A549 treated with Mapracorat at 1 μM for 4 hours (cell line): ENCODE measurements around the gene B4GAT1. TPM values are rescaled to one million over a fixed set of nuclear protein-coding genes. Genes with fewer than 3 reads are reported as not detected.

ENCODE experiments used
- total RNA-seq: library from RNA; stranded (reverse); fragments of 200-300 nt; extraction: Qiagen RNA extraction; gene quantifications from 5 replicates; pipeline ENCODE4 v1.2.3, GENCODE V29; 2022

The B4GAT1 gene
- 12.7 to 20.1 TPM (median 17.5 TPM) in 5 replicates for total RNA-seq

DNA sequence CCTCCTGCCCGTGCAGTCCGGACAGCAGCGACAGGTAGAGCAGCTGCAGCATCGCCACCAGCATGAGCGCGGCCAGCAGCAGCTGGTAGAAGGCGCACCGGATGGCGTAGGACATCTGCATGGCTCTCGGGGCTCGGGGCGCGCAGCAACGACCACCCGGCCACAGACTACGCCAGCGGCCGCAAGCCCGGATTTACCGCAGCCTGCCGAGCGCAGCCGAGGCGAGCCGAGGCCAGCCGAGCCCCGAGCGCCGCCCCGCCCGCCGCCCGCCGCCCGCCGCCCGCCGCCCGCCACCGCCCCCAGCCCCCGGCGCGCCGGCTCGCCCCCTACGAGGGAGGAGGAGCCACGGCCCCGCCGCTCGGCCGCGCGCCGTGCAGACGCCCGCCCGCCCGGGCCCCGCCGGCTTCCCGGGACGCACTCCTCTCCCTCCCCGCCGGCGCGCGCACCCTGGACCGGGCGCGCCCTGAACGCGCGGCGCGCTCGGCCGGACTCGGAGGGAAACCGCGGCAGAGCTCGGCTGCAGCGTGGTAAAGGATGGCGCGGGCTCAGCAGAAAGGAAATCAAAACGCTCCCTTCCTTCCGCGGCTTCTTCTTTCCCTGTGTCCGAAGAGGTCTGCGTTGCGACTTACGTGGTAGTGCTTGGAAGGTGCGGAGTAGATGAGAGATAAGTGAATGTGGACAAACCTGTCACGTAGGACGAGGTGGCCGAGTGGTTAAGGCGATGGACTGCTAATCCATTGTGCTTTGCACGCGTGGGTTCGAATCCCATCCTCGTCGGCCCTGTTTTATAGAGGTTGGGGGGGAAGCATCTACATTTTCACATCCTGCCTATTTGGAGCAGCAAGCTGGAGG is at the start of gene B4GAT1:
Gene B4GAT1, minus strand, starts transcription at position 205 of the 852 bp plus-strand sequence. Its CDS starts 84 bp downstream, at position 121.

DNA sequence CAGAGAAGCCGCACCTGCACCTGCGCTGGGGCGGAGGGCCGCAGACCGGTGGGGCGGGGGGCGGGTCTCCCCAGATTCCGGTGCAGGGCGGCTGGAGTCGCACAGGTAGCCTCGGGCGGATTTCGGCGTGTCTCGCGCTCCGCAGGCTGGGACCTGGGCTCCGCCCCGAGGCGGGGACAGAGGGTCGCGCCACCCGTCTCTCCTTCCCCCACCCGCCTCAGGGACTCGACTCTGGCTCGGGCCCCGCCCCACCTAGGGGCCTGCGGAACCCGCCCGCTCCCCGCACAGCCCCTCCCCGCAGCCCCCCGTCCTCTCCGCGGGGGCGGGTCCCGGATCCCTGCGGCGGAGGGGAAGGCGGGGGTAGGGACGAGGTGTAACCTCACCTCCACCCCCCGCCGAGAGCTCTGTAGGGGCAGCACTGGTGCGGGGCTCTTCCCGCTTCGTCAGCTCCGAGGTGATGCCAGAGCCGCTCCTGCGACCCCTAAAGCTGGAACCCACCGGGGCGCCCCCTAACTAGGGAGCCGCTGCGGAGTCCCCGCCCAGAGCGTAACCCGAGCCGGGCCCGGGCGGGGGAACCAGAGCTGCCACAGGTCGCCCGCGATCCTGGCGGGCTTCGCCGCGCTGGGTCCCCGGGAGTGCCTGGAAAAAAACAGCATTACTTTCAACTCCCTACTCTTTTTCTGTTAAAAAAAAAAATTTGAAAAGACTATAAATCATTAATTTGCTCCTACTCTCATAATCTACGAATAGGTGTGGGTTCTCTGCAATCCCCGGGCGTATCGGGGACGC is 24.4 kb upstream of the B4GAT1 start, which contains the start of gene SLC29A2:
Gene SLC29A2, minus strand, starts transcription at position 134 of the 789 bp plus-strand sequence. CDS start 169 bp downstream, outside the sequence.

DNA sequence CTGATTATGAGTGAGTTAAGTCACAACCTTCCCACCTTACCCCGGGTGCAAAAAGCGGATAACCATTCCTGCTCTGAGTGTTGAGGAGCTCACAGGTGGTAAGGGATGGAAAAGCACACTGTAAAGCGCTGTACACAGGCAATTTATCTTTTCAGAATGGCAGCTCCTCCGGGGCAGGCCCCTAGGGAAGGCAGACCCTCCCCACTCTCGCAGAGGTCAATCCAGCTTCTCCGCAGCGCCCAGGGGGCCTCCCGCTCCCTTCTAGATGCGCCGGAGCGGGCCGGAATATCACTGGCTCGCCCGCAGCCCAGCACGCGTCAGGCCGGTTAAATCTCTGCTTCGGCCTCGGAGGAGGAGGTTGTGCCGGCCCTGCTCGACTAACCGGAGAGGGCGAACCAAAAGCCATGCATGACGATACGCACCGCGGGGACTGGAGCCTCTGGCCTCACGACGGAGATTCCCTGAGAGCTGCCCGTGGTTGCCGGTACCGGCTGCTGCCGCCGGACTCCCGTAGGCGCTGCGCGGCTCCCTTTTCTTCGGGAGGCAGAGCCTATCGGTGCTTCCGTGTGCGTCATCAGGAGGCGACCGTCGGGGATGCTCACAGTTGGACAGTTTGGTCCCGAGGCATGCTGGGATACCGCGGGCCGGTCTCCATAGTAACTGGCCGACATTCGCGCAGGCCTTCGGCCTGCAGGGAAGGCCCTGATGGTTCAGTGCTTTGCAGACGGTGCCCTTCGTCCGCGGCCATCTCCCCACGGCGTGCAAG is 2.7 kb downstream of the B4GAT1 start, which contains the start of gene BRMS1:
Gene BRMS1, minus strand, starts transcription at position 555 of the 766 bp plus-strand sequence. CDS start 2,870 bp downstream, outside the sequence.

DNA sequence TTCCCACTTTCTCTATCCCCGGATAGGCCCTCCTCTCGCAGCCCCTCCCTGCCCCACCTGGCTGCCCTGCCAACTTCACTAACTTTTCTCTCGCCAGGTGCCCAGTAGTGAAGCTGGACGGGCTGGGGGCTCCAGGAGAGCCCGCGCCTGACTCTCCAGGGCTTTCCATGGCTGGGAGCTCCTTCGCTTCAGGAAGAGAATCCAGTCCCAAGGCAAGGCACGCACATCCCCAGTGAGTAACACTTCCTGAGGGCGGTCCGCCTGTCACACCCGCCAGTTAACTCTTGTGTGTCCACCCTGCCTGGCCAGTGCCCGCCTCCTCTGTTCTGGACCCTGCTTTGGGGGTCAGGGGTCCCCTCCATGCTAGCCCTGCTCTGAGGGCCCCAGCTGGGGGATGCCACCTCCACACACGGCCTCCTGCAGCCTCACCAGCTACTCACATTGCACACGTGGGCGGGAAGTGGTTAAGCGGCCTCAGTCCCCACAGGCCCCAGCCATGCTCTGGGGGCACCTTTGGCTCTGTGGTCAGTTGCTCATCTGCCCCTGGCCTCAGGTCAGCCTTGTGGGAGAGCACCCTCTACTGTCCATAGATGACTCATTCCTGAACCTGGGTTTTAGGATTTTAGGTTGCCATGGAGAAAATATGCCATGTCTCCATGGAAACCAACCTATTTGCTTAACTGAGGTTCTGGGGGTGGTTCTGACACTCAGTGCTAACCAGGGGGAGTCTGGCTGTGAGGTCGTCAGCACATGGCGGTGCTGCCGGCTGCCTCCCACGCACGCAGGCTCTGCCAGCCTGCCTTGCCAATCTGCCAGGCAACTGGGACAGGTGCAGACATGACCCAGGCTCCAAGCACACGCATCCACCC is 11.0 kb downstream of the B4GAT1 start, which contains the start of gene RIN1:
Gene RIN1, minus strand, starts transcription at position 201 of the 869 bp plus-strand sequence. Its CDS starts 32 bp downstream, at position 169.

DNA sequence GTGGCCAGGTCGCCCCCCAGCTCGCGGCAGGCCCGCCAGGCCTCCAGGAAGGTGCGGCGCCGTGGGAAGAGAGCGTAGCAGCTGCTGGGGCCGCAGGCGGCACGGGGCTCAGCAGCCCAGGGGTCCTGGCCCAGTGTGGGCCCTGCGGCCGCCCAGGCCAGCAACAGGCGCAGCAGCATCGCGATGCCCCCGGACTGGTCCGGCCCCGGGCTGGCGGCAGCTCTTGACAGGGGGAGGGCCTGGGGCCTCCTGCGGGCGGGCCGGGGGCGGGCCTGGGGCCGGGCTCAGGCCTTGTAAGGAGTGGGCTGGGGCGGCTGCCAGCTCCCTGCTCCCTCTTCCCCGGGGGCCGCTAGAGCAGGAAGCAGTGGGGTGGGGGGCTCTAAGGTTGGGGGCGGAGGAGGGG is 30.6 kb downstream of the B4GAT1 start, which contains the start of gene CD248:
Gene CD248, minus strand, starts transcription at position 196 of the 403 bp plus-strand sequence. Its CDS starts 17 bp downstream, at position 179.

Other genes with a start within 250 kb of the B4GAT1 start
- gene KLC2, start 89.9 kb downstream of the B4GAT1 start, total RNA-seq = 35.5 to 49.9 TPM (median 45.3 TPM) in 5 replicates
- 128 to 156 TPM (median 142 TPM) in 5 replicates for gene RAB1B, start 79.0 kb downstream of the B4GAT1 start, total RNA-seq
- 2.2 to 3.4 TPM (median 2.4 TPM) in 5 replicates for gene CNIH2, start 69.5 kb downstream of the B4GAT1 start, total RNA-seq
- gene YIF1A, start 58.5 kb downstream of the B4GAT1 start, total RNA-seq = 94.5 to 120 TPM (median 118 TPM) in 5 replicates
- gene TMEM151A, start 55.7 kb downstream of the B4GAT1 start, total RNA-seq = 1.9 to 4.0 TPM (median 3.6 TPM) in 5 replicates
- gene CD248, start 30.6 kb downstream of the B4GAT1 start, total RNA-seq = not detected in 5 replicates
- gene RIN1, start 11.2 kb downstream of the B4GAT1 start, total RNA-seq = 23.9 to 37.3 TPM (median 32.9 TPM) in 5 replicates
- 74.1 to 98.9 TPM (median 84.5 TPM) in 5 replicates for gene BRMS1, start 2.5 kb downstream of the B4GAT1 start, total RNA-seq
- 6.4 to 7.5 TPM (median 6.8 TPM) in 5 replicates for gene SLC29A2, start 24.1 kb upstream of the B4GAT1 start, total RNA-seq
- gene NPAS4, start 73.4 kb upstream of the B4GAT1 start, total RNA-seq = not detected in 5 replicates
- 96.7 to 118 TPM (median 111 TPM) in 5 replicates for gene MRPL11, start 91.2 kb upstream of the B4GAT1 start, total RNA-seq
- gene PELI3, start 119.3 kb upstream of the B4GAT1 start, total RNA-seq = 3.6 to 5.6 TPM (median 5.1 TPM) in 5 replicates
- 52.7 to 59.0 TPM (median 57.5 TPM) in 5 replicates for gene DPP3, start 132.8 kb upstream of the B4GAT1 start, total RNA-seq
- gene BBS1, start 163.0 kb upstream of the B4GAT1 start, total RNA-seq = 8.2 to 11.7 TPM (median 9.5 TPM) in 5 replicates
- gene ZDHHC24, start 198.4 kb upstream of the B4GAT1 start, total RNA-seq = 6.2 to 14.4 TPM (median 13.6 TPM) in 5 replicates
- not detected in 5 replicates for gene ACTN3, start 199.3 kb upstream of the B4GAT1 start, total RNA-seq
- gene CTSF, start 221.0 kb upstream of the B4GAT1 start, total RNA-seq = 30.3 to 40.9 TPM (median 33.5 TPM) in 5 replicates
- gene CCDC87, start 245.4 kb upstream of the B4GAT1 start, total RNA-seq = 0.60 to 0.67 TPM (median 0.63 TPM) in 5 replicates
- gene CCS, start 245.6 kb upstream of the B4GAT1 start, total RNA-seq = 26.2 to 30.7 TPM (median 27.4 TPM) in 5 replicates